DOHH2 (cell line): Measurements from ENCODE around the gene SF3B6.
A peak's percentile ranks its signal among the peaks of the same experiment; 100 is the strongest.

Experiments
- H3F3A ChIP-seq: fragments of 200-600 bp; sonication (generic), shearing (Covaris generic); 2 replicates; pipeline ENCODE4 v1.6.0; 2016; ENCODE audit warnings: antibody characterized with exemption, mild to moderate bottlenecking; ENCODE audit not compliant: control insufficient read depth, insufficient read depth
- H3K27ac ChIP-seq: fragments of 200-600 bp; sonication (generic); 2 replicates; pipeline ENCODE4 v1.5.1; 2014; ENCODE audit warnings: low read depth, mild to moderate bottlenecking, low read length, moderate library complexity
- H3K27me3 ChIP-seq: fragments of 200-600 bp; sonication (generic); 2 replicates; pipeline ENCODE4 v1.6.1; 2014; ENCODE audit warnings: mild to moderate bottlenecking, low read length, mixed read lengths; ENCODE audit not compliant: control insufficient read depth
- H3K36me3 ChIP-seq: fragments of 200-600 bp; sonication (generic); 2 replicates; pipeline ENCODE4 v1.6.1; 2014; ENCODE audit warnings: mild to moderate bottlenecking, low read length, moderate library complexity, mixed read lengths; ENCODE audit not compliant: control insufficient read depth
- H3K4me1 ChIP-seq: fragments of 200-600 bp; sonication (generic); 2 replicates; pipeline ENCODE4 v1.6.1; 2014; ENCODE audit warnings: mild to moderate bottlenecking, low read length, mixed read lengths; ENCODE audit not compliant: control insufficient read depth
- H3K4me2 ChIP-seq: fragments of 200-600 bp; sonication (generic); 2 replicates; pipeline ENCODE4 v1.6.0; 2014; ENCODE audit warnings: mild to moderate bottlenecking, low read length, moderate library complexity
- H3K4me3 ChIP-seq: fragments of 200-600 bp; sonication (generic); 2 replicates; pipeline ENCODE4 v1.5.1; 2014; ENCODE audit warnings: mild to moderate bottlenecking, low read length, mixed read lengths
- H3K79me2 ChIP-seq: fragments of 200-600 bp; sonication (generic); 2 replicates; pipeline ENCODE4 v1.6.1; 2014; ENCODE audit warnings: mild to moderate bottlenecking, low read length, mixed read lengths; ENCODE audit not compliant: control insufficient read depth
- H3K9me2 ChIP-seq: fragments of 200-600 bp; sonication (generic); replicated peaks from 2 replicates; pipeline ENCODE4 v1.6.1; 2014; ENCODE audit warnings: mild to moderate bottlenecking, low read length, mixed read lengths; ENCODE audit not compliant: control insufficient read depth
- H3K9me3 ChIP-seq: fragments of 200-600 bp; sonication (generic); 2 replicates; pipeline ENCODE4 v1.6.1; 2014; ENCODE audit warnings: antibody characterized with exemption, low read length, mixed read lengths; ENCODE audit not compliant: control insufficient read depth, insufficient read depth
- H4K20me1 ChIP-seq: fragments of 200-600 bp; sonication (generic); 2 replicates; pipeline ENCODE4 v1.6.0; 2014; ENCODE audit warnings: low read depth, mild to moderate bottlenecking, antibody characterized with exemption, low read length, moderate library complexity; ENCODE audit not compliant: control insufficient read depth, insufficient read depth
- EZH2phosphoT487 ChIP-seq: fragments of 200-600 bp; sonication (generic); IDR thresholded peaks from 2 replicates; pipeline ENCODE4 v1.6.1; 2017; ENCODE audit warnings: borderline replicate concordance, mild to moderate bottlenecking, antibody characterized with exemption, low read length, moderate library complexity, mixed read lengths
- TF ChIP-seq, protein P1 (sequence below): fragments of 200-600 bp; sonication (generic); IDR thresholded peaks from one replicate; pipeline ENCODE4 v1.5.1; 2014; ENCODE audit warnings: antibody characterized with exemption, mild to moderate bottlenecking, low read depth, low read length; ENCODE audit not compliant: poor library complexity, severe bottlenecking

SF3B6 gene

DNA sequence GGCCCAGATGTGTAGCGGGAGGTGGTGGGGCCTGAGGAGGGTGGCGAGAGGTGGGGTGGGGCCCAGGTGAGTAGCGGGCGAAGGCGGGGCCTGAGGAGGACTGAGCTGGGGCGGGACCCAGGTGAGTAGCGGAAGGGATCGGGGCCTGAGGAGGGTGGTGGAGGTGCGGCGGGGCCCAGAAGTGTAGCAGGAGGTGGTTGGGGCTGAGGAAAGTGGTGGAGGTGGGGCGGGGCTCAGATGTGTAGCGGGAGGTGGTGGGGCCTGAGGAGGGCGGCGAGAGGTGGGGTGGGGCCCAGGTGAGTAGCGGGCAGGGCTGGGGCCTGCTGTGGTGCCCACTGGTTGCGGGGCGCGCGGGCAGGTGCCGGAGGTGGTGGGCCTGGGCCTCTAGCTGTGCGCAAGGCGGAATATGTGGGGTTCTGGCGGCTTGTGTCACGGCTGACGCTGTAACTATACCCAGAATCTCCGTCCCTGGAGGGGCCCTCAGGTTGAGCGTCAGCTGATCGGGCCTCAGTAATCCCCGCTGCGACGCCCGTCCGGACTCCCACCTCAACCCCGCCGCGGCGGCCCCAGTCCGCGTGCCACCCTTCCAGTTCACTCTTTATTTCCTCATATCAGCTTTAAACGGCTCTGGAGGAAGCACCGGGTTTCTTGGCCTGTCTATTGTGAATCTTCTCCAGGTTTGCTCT is 866 bp upstream of the SF3B6 start:
- H3F3A ChIP-seq: 0 out of 2 replicates have a peak, but pooled peaks cover 7% of the 10 kb centered on the region
- peak overlapping the region; percentile 93 for H3K4me3 ChIP-seq
- H3K4me1 ChIP-seq: peaks cover 20% of the 10 kb centered on the region
- H3K36me3 ChIP-seq: peaks cover 29% of the 10 kb centered on the region
- H3K4me2 ChIP-seq: peak overlapping the region; percentile 73
- H3K79me2 ChIP-seq: peaks cover 41% of the 10 kb centered on the region
- no peaks in the 10 kb centered on the region for H3K27me3 ChIP-seq
- no peaks in the 10 kb centered on the region for H4K20me1 ChIP-seq
- H3K9me2 ChIP-seq: no peaks in the 10 kb centered on the region
- TF ChIP-seq, protein P1, sequence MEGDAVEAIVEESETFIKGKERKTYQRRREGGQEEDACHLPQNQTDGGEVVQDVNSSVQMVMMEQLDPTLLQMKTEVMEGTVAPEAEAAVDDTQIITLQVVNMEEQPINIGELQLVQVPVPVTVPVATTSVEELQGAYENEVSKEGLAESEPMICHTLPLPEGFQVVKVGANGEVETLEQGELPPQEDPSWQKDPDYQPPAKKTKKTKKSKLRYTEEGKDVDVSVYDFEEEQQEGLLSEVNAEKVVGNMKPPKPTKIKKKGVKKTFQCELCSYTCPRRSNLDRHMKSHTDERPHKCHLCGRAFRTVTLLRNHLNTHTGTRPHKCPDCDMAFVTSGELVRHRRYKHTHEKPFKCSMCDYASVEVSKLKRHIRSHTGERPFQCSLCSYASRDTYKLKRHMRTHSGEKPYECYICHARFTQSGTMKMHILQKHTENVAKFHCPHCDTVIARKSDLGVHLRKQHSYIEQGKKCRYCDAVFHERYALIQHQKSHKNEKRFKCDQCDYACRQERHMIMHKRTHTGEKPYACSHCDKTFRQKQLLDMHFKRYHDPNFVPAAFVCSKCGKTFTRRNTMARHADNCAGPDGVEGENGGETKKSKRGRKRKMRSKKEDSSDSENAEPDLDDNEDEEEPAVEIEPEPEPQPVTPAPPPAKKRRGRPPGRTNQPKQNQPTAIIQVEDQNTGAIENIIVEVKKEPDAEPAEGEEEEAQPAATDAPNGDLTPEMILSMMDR: no peak
- TF ChIP-seq EZH2phosphoT487: no peak
- H3K9me3 ChIP-seq: no peaks in the 10 kb centered on the region
- no peak overlapping the region for H3K27ac ChIP-seq

DNA sequence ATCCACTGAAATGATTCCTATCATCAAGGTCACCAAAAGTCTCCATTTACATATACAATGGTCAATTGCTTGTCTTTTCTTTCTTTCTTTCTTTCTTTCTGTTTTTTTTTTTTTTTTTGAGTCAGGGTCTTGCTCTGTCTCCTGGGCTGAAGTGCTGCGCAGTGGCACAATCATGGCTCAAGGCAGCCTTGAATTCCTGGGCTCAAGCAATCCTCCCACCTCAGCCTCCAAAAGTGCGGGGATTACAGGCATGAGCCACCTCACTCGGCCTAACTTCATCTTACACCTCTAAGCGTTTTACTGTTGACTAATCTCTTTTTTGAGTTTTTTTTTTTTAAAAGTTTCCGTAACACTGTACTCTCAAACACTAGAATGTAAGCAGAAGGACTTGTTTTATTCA is 867 bp downstream of the SF3B6 start:
- no peaks in the 10 kb centered on the region for H4K20me1 ChIP-seq
- H3K9me2 ChIP-seq: no peaks in the 10 kb centered on the region
- H3K4me2 ChIP-seq: peak overlapping the region; percentile 73
- TF ChIP-seq, protein P1: no peak
- TF ChIP-seq EZH2phosphoT487: no peak
- H3K79me2 ChIP-seq: peaks cover 52% of the 10 kb centered on the region
- no peak overlapping the region for H3K27ac ChIP-seq
- 0 out of 2 replicates have a peak, but pooled peaks cover 7% of the 10 kb centered on the region for H3F3A ChIP-seq
- peaks cover 20% of the 10 kb centered on the region for H3K4me1 ChIP-seq
- H3K27me3 ChIP-seq: no peaks in the 10 kb centered on the region
- H3K36me3 ChIP-seq: peaks cover 40% of the 10 kb centered on the region
- H3K4me3 ChIP-seq: peak overlapping the region; percentile 93
- H3K9me3 ChIP-seq: no peaks in the 10 kb centered on the region

DNA sequence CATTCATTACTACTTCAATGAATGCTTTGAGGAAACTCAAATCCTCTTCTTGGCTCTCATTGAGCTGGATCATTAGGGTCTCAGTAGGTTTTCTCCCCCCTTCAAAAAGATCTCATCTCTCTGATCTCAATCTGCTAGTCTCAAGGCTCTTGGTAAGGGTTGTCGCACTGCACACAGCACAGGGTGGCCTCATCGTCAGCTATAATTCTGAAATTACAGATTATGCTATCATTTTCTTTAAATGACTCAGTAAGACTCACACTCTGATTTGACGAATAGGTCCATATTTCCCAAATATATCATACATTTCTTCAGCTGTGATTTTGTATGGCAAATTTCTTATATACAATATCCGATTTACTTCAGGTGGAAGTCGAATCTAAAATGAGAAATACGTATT is 2.3 kb downstream of the SF3B6 start:
- peaks cover 52% of the 10 kb centered on the region for H3K36me3 ChIP-seq
- H4K20me1 ChIP-seq: no peaks in the 10 kb centered on the region
- H3K4me2 ChIP-seq: no peak overlapping the region
- no peak overlapping the region for H3K4me3 ChIP-seq
- 0 out of 2 replicates have a peak, but pooled peaks cover 7% of the 10 kb centered on the region for H3F3A ChIP-seq
- no peak for TF ChIP-seq EZH2phosphoT487
- TF ChIP-seq, protein P1: no peak
- H3K9me3 ChIP-seq: no peaks in the 10 kb centered on the region
- peaks cover 20% of the 10 kb centered on the region for H3K4me1 ChIP-seq
- H3K79me2 ChIP-seq: peaks cover 56% of the 10 kb centered on the region
- no peaks in the 10 kb centered on the region for H3K27me3 ChIP-seq
- no peak overlapping the region for H3K27ac ChIP-seq
- no peaks in the 10 kb centered on the region for H3K9me2 ChIP-seq
